SK-N-SH (cell line): ENCODE measurements around the gene EXOC4.

Source experiments
- CTCF ChIP-seq: fragments of 200-600 bp; sonication (generic); IDR thresholded peaks from 2 replicates; pipeline ENCODE4 v1.6.1; 2017; ENCODE audit warnings: antibody characterized with exemption, mild to moderate bottlenecking, moderate library complexity
- EZH2phosphoT487 ChIP-seq: fragments of 200-600 bp; sonication (generic); IDR thresholded peaks from 2 replicates; pipeline ENCODE4 v1.6.1; 2017; ENCODE audit warnings: low read depth, mixed run types, mild to moderate bottlenecking, antibody characterized with exemption, moderate library complexity, borderline replicate concordance
- FOSL2 ChIP-seq: IDR thresholded peaks from 2 replicates; pipeline ENCODE4 v1.4.0; 2012; ENCODE audit warnings: low read depth, mild to moderate bottlenecking, moderate library complexity, borderline replicate concordance
- POLR2AphosphoS5 ChIP-seq: IDR thresholded peaks from 2 replicates; pipeline ENCODE4 v1.6.1; 2012; ENCODE audit warnings: low read depth, low read length

- TF ChIP-seq CTCF = no peak
- TF ChIP-seq FOSL2 = no peak
- TF ChIP-seq EZH2phosphoT487 = no peak
- no peak for TF ChIP-seq POLR2AphosphoS5
These were observed 633.2 kb downstream of the EXOC4 start for GRCh38 chr7:133886086-133886485.
